ENCODE measurements around the gene SAMD4B.

- TF ChIP-seq CTCF (IDR thresholded peaks at IDR 0.05), result no peak
- no peak for TF ChIP-seq POLR2AphosphoS5 (IDR thresholded peaks at IDR 0.05)
Observed at GRCh38 chr19:39293394-39293793, 48.8 kb upstream of the SAMD4B start.

All from prostate gland (tissue), 2 donors.